ENCODE results near the gene NHEJ1.

Gene NHEJ1

DNA sequence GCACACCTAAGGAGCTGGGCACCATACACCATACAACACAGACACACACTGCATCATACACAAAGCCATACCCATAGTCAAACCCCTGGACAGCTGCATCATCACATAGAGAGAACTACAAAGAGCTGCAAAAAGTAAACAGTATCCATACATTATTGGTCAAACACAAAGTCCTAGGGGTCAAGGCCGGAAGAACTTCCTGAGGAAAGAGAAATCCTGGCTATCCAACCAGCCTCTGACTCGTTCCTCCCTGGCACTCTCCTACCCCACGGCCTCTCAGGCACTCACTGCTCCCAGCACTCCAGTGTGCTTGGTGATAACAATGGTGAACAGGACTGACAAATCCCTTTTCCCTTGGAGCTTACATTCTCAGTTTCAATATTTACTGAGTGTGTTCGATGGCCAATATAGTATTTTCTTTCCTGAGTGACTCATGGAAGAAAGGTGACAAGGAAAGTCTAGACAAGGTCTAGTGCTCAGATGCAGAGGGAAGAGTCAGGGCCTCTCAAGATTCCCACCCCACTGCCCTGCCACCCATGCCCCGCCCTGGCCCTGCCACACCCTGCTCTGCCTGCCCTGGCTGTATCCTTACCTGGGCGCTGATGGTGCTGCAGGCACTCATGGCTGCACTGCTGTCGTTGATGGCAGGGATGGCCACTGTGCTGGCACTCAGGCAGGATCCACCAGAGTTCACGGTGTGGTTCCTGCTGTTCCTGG lies 122.7 kb downstream of the NHEJ1 start:
- DNase-seq (ENCODE audit: low read depth) = no peak
- TF ChIP-seq CTCF (conservative IDR thresholded peaks at IDR 0.05; ENCODE audit: low read depth, low read length) = no peak
- H3K4me3 ChIP-seq (ENCODE audit: low read depth, low read length) = no peak overlapping the region

DNA sequence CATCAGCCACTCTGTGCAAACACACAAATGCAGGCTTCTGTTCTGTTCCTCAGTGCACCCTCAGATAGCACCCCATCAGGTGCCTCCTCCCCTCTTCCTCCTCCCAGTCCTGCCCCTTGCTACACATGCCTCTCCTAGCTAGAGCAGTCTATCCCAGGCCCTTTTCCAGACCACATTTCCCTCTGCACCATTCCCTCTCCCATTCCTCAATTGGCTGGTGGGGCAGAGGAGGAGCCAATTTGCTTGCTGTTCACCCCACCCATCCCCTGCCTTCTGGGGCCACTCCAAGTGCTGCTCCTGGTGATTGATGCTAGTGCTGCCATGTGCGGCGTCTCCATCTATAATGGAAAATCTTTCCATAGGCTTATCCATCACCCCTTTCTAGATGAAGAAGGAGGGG lies 124.7 kb downstream of the NHEJ1 start:
- no peak overlapping the region for H3K4me3 ChIP-seq (ENCODE audit: low read depth, low read length)
- TF ChIP-seq CTCF (conservative IDR thresholded peaks at IDR 0.05; ENCODE audit: low read depth, low read length) = no peak

DNA sequence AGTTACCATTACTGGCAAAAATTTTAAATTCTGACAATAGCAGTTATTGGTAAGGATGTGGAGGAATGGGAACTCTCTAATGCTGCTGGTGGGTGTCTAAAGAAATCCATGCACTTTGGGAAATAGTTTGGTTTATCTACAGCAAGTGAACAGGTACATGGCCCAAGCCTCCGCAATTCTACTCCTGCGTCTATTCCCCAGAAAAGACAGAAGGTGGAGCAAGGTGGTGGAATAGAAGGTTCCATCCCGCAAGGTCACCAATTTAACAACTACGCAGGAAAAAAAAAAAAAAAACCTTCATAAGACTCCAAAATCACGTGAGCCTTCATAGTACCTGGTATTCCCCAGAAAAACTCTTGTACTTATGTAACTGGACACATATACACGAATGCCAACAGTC lies 125.8 kb downstream of the NHEJ1 start:
- H3K4me3 ChIP-seq (ENCODE audit: low read depth, low read length) = no peak overlapping the region
- no peak for TF ChIP-seq CTCF (conservative IDR thresholded peaks at IDR 0.05; ENCODE audit: low read depth, low read length)
- no peak for DNase-seq (ENCODE audit: low read depth)

More for the DNA sequence above, 124.7 kb downstream of the NHEJ1 start:
- no peak for DNase-seq (ENCODE audit: low read depth)

DNA sequence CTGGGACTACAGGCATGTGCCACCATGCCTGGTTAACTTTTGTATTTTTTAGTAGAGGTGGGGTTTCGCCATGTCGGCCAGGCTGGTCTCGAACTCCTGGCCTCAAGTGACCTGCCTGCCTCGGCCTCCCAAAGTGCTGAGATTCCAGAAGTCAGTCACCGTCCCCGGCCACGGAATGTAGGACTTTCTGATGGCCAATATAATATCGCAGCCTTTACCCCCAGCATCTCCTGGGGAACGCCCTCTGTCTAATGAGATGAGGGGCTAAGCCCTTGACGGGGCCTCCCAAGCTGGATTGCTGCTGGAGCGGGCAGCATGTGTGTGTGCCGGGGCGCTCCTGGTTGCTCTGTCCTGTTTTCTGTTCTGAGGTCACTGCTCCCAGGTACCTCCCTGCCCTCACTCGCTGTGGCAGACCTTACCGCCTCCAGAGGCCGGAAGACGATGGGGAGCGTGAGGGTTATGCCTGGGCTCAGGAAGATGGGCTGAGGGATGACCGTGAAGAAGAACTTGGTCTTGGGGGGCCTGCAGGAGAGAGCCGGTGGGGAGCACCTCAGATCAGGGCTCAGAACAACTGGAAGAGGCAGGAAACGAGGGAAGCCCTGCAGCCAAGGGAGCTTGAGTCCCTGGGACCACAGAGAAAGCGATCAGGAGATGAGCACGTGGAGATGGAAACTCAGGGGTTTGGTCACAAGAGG lies 128.4 kb downstream of the NHEJ1 start:
- no peak for DNase-seq (ENCODE audit: low read depth)
- no peak overlapping the region for H3K4me3 ChIP-seq (ENCODE audit: low read depth, low read length)
- no peak for TF ChIP-seq CTCF (conservative IDR thresholded peaks at IDR 0.05; ENCODE audit: low read depth, low read length)

GRCh38 chr2:219031005-219031738 lies 129.4 kb downstream of the NHEJ1 start:
- no peak overlapping the region for H3K4me3 ChIP-seq (ENCODE audit: low read depth, low read length)
- DNase-seq (ENCODE audit: low read depth) = no peak
- no peak for TF ChIP-seq CTCF (conservative IDR thresholded peaks at IDR 0.05; ENCODE audit: low read depth, low read length)

DNA sequence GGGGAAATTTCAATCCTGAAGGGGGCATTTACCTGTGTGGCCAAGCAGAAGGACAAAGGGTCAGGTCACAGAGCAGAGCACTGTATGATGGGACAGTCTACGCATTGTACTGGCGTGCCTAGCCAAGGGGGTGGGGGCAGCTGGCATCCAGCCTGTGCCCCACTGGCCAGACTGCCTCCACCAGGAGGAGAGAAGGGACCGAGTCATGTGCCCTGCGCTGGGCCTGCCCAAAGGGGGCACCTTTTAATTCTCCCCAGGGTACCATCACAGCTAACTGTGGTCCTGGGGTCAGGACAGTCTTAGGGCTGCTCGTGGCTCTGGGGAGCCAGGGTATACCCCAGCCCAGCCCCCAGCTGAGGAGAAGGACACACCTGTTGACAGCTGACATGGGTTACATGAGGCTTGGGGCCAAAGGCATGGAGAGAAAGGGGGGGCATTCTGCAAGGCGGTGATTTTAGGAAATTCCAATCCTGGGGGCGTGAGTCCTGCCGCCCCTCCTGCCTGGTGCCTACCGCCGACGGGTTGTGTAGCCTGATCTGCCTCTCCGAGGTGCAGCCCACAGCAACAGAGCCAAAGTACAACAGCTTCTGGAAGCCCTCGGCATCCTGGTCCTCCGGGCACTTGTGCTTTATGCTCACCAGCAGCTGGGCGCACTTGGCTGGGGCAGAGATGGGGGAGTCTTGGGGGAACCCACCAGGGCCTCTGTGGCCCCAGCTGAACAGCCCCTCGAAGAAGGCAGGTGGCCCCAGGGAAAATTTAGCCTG lies 130.3 kb downstream of the NHEJ1 start:
- H3K4me3 ChIP-seq (ENCODE audit: low read depth, low read length) = no peak overlapping the region
- no peak for DNase-seq (ENCODE audit: low read depth)
- no peak for TF ChIP-seq CTCF (conservative IDR thresholded peaks at IDR 0.05; ENCODE audit: low read depth, low read length)
